Measurements from ENCODE around the gene PLA2G6.

- TF ChIP-seq YY1 (IDR thresholded peaks at IDR 0.05; ENCODE audit: insufficient read depth, insufficient replicate concordance, low read depth, low read length) (peak; percentile 10), ATRX (CRISPR knock-in tag; IDR thresholded peaks at IDR 0.05; ENCODE audit: borderline replicate concordance) (no peak), RNF219 (CRISPR knock-in tag; IDR thresholded peaks at IDR 0.05) (no peak), ZNF101 (CRISPR knock-in tag; IDR thresholded peaks at IDR 0.05; ENCODE audit: borderline replicate concordance, low read depth) (no peak), POLR2A (IDR thresholded peaks at IDR 0.05; ENCODE audit: insufficient read depth in 1 of 2, low read depth in 2 of 2, low read length in 2 of 2) (no peak), BRCA1 (CRISPR knock-in tag; IDR thresholded peaks at IDR 0.05) (no peak), RFX5 (IDR thresholded peaks at IDR 0.05; ENCODE audit: low read depth, low read length) (no peak), ZBTB7A (CRISPR knock-in tag; IDR thresholded peaks at IDR 0.05) (no peak), PRDM4 (CRISPR knock-in tag; IDR thresholded peaks at IDR 0.05; ENCODE audit: borderline replicate concordance) (no peak), ZNF253 (CRISPR knock-in tag; IDR thresholded peaks at IDR 0.05; ENCODE audit: borderline replicate concordance) (no peak), ZNF879 (CRISPR knock-in tag; IDR thresholded peaks at IDR 0.05) (no peak), WIZ (CRISPR knock-in tag; IDR thresholded peaks at IDR 0.05) (no peak), ATF1 (CRISPR knock-in tag; IDR thresholded peaks at IDR 0.05) (no peak), BRF2 (CRISPR knock-in tag; IDR thresholded peaks at IDR 0.05) (no peak)
Observed at GRCh38 chr22:38107692-38108515, 73.7 kb downstream of the PLA2G6 start.
